H54 (cell line): ENCODE data around the gene PCDHGB3.

Experiments
- DNase-seq: peaks from one replicate; pipeline ENCODE4 v3.0.0; 2011; ENCODE audit warnings: low spot score, mixed read lengths; ENCODE audit not compliant: insufficient read length
- FAIRE-seq: peaks from 3 replicates; lab custom pipeline; 2011; peaks lifted over from hg19 to GRCh38; lab: Jason Lieb, UNC
- POLR2A ChIP-seq: IDR thresholded peaks from 2 replicates; pipeline ENCODE4 v1.6.1; 2011; ENCODE audit warnings: low read depth, mild to moderate bottlenecking, low read length

PCDHGB3 gene

DNA sequence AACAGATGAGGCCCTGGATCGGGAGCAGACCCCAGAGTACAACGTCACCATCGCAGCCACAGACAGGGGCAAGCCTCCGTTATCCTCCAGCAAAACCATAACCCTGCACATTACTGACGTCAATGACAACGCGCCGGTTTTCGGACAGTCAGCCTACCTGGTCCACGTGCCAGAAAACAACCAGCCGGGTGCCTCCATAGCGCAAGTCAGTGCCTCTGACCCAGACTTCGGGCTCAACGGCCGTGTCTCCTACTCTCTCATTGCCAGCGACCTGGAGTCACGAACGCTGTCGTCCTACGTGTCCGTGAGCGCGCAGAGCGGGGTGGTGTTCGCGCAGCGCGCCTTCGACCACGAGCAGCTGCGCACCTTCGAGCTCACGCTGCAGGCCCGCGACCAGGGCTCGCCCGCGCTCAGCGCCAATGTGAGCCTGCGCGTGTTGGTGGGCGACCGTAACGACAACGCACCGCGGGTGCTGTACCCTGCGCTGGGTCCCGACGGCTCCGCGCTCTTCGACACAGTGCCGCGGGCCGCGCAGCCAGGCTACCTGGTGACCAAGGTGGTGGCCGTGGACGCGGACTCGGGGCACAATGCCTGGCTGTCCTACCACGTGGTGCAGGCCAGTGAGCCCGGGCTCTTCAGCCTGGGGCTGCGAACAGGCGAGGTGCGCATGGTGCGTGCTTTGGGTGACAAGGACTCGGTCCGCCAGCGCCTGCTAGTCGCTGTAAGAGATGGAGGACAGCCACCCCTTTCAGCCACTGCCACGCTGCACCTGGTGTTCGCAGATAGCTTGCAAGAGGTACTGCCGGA is 49.2 kb downstream of the PCDHGB3 start:
- TF ChIP-seq POLR2A: no peak
- DNase-seq: no peak
- FAIRE-seq: no peak

DNA sequence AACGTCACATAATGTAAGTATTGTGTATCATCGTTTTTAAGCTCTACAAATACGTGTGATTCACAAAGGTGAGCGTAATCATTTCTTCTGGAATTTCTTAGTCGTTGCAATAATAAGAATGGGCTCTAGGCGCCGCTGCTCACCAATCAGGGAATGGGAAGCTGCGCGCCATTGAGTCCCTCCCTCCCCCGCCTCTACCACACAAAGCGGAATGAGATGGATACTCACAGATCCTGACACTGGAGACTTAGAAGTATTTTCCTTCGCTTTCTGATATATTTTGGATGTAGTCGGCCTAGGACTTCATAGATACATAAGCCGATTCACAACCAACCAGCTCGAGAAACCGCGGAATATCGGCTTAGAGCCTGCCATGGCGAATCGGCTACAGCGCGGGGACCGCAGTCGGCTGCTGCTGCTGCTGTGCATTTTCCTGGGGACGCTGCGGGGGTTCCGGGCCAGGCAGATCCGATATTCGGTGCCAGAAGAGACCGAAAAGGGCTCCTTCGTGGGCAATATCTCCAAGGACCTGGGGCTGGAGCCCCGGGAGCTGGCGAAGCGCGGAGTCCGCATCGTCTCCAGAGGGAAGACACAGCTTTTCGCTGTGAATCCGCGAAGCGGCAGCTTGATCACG is 50.9 kb downstream of the PCDHGB3 start, which contains the start of gene PCDHGA11:
Gene PCDHGA11 (plus strand): TSS at position 197 of the 634 bp plus-strand sequence. CDS start 177 bp downstream, at position 374.
- no peak for TF ChIP-seq POLR2A
- FAIRE-seq (no peak), DNase-seq (peak; percentile 22)

DNA sequence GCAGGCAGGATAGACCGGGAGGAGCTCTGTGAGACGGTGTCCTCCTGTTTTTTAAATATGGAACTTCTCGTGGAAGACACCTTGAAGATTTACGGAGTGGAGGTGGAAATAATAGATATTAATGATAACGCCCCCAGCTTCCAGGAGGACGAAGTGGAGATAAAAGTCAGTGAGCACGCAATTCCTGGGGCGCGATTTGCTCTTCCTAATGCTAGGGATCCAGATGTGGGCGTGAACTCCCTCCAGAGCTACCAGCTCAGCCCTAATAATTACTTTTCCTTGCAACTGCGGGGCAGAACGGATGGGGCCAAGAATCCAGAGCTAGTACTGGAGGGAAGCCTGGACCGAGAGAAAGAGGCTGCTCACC is 51.4 kb downstream of the PCDHGB3 start:
- no peak for DNase-seq
- FAIRE-seq: no peak
- TF ChIP-seq POLR2A: no peak
